Astrocyte (in vitro differentiated cells and primary cell): ENCODE measurements around the gene GSTK1.

Experiments
- CTCF ChIP-seq: IDR thresholded peaks from 2 replicates; pipeline ENCODE4 v1.5.1; 2011; ENCODE audit warnings: low read depth, mild to moderate bottlenecking, inconsistent platforms, low read length, moderate library complexity; ENCODE audit not compliant: insufficient read depth
- EZH2 ChIP-seq: IDR thresholded peaks from 2 replicates; pipeline ENCODE4 v1.6.1; 2012; ENCODE audit warnings: mild to moderate bottlenecking, low read length, inconsistent platforms; ENCODE audit not compliant: insufficient read depth

GRCh38 chr7:143285470-143285778 is 22.2 kb downstream of the GSTK1 start:
- TF ChIP-seq CTCF = no peak
- TF ChIP-seq EZH2 = no peak
